ENCODE results near the gene ELOA.

ELOA gene

DNA sequence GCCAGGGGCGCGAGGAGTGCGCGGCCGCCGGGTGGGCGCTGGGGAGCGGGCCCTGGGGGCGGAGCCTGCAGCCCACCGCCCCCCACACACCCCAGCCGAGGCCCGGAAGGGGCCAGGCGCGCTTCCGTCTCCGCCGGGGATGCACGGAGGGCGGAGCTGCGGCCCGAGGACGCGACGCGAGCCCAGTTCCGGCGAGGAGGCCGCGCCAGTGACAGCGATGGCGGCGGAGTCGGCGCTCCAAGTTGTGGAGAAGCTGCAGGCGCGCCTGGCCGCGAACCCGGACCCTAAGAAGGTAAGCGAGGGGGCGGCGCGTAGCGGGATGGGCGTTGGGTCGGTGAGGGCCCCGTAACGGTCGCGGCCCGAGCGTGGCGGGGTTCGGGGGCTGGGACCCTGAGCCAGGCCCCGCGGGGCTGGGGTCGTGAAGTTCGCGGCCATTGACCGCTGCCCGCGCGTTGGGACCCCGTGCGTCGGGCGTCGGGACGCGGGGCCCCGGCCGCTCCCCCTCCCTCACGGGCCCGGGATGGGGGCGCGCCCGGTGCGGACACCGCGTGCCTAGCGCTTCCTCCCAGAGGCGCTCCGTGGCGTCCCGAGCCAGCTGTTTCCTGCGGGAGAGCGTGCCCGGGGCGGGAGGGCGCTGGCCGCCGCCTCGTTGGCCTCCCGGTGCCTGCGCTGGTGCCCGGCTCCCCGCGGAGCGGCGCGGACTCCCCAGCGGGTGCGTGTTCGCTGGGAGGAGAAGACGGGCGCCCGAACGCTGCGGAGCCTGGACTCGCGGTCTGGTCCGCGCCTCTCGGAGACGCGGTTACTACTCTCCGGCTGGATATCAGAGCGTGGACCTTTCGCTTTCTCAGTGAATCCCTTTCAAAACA lies at the start of gene ELOA:
TSS of gene ELOA (plus strand) at position 185 of the 866 bp plus-strand sequence. CDS start at position 218, 33 bp downstream.
- no peak for DNase-seq (ENCODE audit: low read depth)
- H3K4me3 ChIP-seq (ENCODE audit: low read depth, low read length): peak within 1 kb of the TSS; percentile 71
- TF ChIP-seq CTCF (IDR thresholded peaks at IDR 0.05; ENCODE audit: control insufficient read depth, extremely low read depth, insufficient read depth): no peak

DNA sequence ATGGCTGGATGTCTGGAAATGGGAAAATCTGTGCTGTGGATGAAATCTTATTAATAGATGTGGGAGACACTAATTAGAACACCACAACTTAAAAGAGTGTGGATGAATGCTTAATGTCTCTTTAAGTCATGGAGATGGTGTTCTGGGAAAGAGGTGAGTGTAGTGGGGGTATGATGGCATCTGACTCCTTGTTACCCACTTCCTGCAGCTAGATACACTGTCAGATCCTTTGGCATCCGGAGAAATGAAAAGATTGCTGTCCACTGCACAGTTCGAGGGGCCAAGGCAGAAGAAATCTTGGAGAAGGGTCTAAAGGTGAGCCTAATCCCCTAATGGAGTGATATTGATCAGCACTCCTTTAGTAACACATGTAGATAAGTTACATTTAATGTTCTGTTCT lies 49.7 kb upstream of the ELOA start:
- TF ChIP-seq CTCF (IDR thresholded peaks at IDR 0.05; ENCODE audit: control insufficient read depth, extremely low read depth, insufficient read depth): no peak
- H3K4me3 ChIP-seq (ENCODE audit: low read depth, low read length): peak overlapping the region; percentile 87
- DNase-seq (ENCODE audit: low read depth): no peak

DNA sequence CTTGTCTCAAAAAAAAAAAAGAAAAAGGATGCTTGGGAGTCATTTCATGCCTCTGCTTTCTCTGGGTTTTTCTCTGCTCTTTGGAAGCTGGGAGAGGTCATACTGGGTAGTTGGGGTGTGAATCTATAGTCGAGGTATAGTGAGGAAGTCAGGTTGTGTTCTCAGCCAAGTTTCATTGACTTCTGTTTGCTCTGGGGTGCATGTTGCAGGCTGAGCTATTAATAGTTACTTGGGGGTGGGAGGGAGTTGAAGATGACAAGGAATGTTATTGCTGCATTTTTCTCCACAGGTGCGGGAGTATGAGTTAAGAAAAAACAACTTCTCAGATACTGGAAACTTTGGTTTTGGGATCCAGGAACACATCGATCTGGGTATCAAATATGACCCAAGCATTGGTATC lies 48.9 kb upstream of the ELOA start:
- no peak for TF ChIP-seq CTCF (IDR thresholded peaks at IDR 0.05; ENCODE audit: control insufficient read depth, extremely low read depth, insufficient read depth)
- H3K4me3 ChIP-seq (ENCODE audit: low read depth, low read length): no peak overlapping the region
- no peak for DNase-seq (ENCODE audit: low read depth)

- no peak for TF ChIP-seq CTCF (IDR thresholded peaks at IDR 0.05; ENCODE audit: control insufficient read depth, extremely low read depth, insufficient read depth)
- DNase-seq (ENCODE audit: low read depth): no peak
- no peak overlapping the region for H3K4me3 ChIP-seq (ENCODE audit: low read depth, low read length)
Measured at GRCh38 chr1:23695667-23696066, 47.6 kb upstream of the ELOA start.

- no peak overlapping the region for H3K4me3 ChIP-seq (ENCODE audit: low read depth, low read length)
- TF ChIP-seq CTCF (IDR thresholded peaks at IDR 0.05; ENCODE audit: control insufficient read depth, extremely low read depth, insufficient read depth): no peak
Measured at GRCh38 chr1:23696335-23696989, 46.8 kb upstream of the ELOA start.

DNA sequence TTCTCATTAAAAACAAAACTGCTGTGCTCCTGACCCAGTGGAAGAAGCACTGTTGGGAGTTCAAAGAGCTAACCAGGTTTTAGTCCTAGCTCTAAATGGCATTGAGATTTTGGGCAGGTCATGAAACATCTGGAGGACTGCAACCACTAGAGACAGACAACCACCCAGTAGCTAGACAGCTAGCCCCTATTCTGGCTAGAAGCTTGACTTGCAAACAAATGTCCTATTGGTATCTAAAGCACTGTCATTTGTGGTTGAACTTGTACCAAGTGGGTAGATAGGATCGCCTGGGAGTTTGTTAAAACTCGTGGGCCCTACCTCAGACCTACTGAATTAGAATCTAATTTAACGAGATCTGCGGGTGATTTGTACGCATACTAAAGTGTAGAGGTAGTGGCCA lies 44.8 kb upstream of the ELOA start:
- DNase-seq (ENCODE audit: low read depth): no peak
- H3K4me3 ChIP-seq (ENCODE audit: low read depth, low read length): no peak overlapping the region
- TF ChIP-seq CTCF (IDR thresholded peaks at IDR 0.05; ENCODE audit: control insufficient read depth, extremely low read depth, insufficient read depth): no peak

More at GRCh38 chr1:23696335-23696989, 46.8 kb upstream of the ELOA start:
- no peak for DNase-seq (ENCODE audit: low read depth)
